H9 (cell line): ENCODE data around the gene CMTM8. TPM values are rescaled to one million over a fixed set of nuclear protein-coding genes. Genes with fewer than 3 reads are reported as not detected.
A peak's percentile ranks its signal among the peaks of the same experiment; 100 is the strongest.

Experiments used
- DNase-seq: peaks from one replicate; pipeline ENCODE4 v3.0.0-alpha.2; 2017
- H2AFZ ChIP-seq: one replicate; pipeline ENCODE4 v1.6.1; 2013; ENCODE audit warnings: mild to moderate bottlenecking, low read length, control low read depth, moderate library complexity
- H2AK5ac ChIP-seq: 2 replicates; pipeline ENCODE4 v1.6.1; 2013; ENCODE audit warnings: low read length, control low read depth, mixed read lengths; ENCODE audit not compliant: insufficient read length
- H2BK120ac ChIP-seq: one replicate; pipeline ENCODE4 v1.6.1; 2013; ENCODE audit warnings: low read depth, mild to moderate bottlenecking, low read length, control low read depth, inconsistent platforms; ENCODE audit not compliant: poor library complexity, severe bottlenecking
- H2BK12ac ChIP-seq: 2 replicates; pipeline ENCODE4 v1.6.1; 2013; ENCODE audit warnings: low read length, control low read depth, mixed read lengths, low read depth; ENCODE audit not compliant: insufficient read length
- H2BK15ac ChIP-seq: 2 replicates; pipeline ENCODE4 v1.6.1; 2013; ENCODE audit warnings: low read depth, low read length, control low read depth
- H2BK20ac ChIP-seq: one replicate; pipeline ENCODE4 v1.6.1; 2013; ENCODE audit warnings: low read depth, mild to moderate bottlenecking, low read length, control low read depth, inconsistent platforms; ENCODE audit not compliant: poor library complexity, severe bottlenecking
- H2BK5ac ChIP-seq: 2 replicates; pipeline ENCODE4 v1.6.1; 2013; ENCODE audit warnings: low read length, control low read depth, mixed read lengths; ENCODE audit not compliant: insufficient read length
- H3K14ac ChIP-seq: 2 replicates; pipeline ENCODE4 v1.6.1; 2013; ENCODE audit warnings: low read length, control low read depth; ENCODE audit not compliant: insufficient read depth
- H3K18ac ChIP-seq: 2 replicates; pipeline ENCODE4 v1.6.1; 2013; ENCODE audit warnings: low read depth, mild to moderate bottlenecking, mixed read lengths, low read length, control low read depth; ENCODE audit not compliant: insufficient read length
- H3K23ac ChIP-seq: 2 replicates; pipeline ENCODE4 v1.6.1; 2013; ENCODE audit warnings: low read length, control low read depth, mixed read lengths, low read depth; ENCODE audit not compliant: insufficient read length
- H3K23me2 ChIP-seq: 2 replicates; pipeline ENCODE4 v1.6.1; 2013; ENCODE audit warnings: low read depth, mild to moderate bottlenecking, mixed read lengths, low read length, control low read depth; ENCODE audit not compliant: insufficient read length, poor library complexity, severe bottlenecking
- H3K27ac ChIP-seq: 2 replicates; pipeline ENCODE4 v1.5.1; 2013; ENCODE audit warnings: low read length, control low read depth, mixed read lengths, low read depth; ENCODE audit not compliant: insufficient read length
- H3K27me3 ChIP-seq: 2 replicates; pipeline ENCODE4 v1.6.1; 2013; ENCODE audit warnings: low read length, control low read depth, inconsistent platforms; ENCODE audit not compliant: insufficient read depth
- H3K4ac ChIP-seq: 2 replicates; pipeline ENCODE4 v1.6.1; 2013; ENCODE audit warnings: low read depth, mild to moderate bottlenecking, control low read depth, inconsistent platforms, low read length, moderate library complexity
- H3K4me1 ChIP-seq: 2 replicates; pipeline ENCODE4 v1.6.1; 2013; ENCODE audit warnings: low read length, control low read depth, inconsistent platforms; ENCODE audit not compliant: insufficient read depth
- H3K4me2 ChIP-seq: 2 replicates; pipeline ENCODE4 v1.6.1; 2013; ENCODE audit warnings: low read length, control low read depth, mixed read lengths; ENCODE audit not compliant: insufficient read length, insufficient read depth
- H3K56ac ChIP-seq: 2 replicates; pipeline ENCODE4 v1.6.1; 2013; ENCODE audit warnings: low read depth, mild to moderate bottlenecking, mixed read lengths, low read length, control low read depth; ENCODE audit not compliant: insufficient read length
- H3K79me1 ChIP-seq: 2 replicates; pipeline ENCODE4 v1.6.1; 2013; ENCODE audit warnings: low read depth, mild to moderate bottlenecking, moderate library complexity, low read length, control low read depth, inconsistent platforms; ENCODE audit not compliant: insufficient read depth, poor library complexity, severe bottlenecking
- H3K79me2 ChIP-seq: 2 replicates; pipeline ENCODE4 v1.6.1; 2013; ENCODE audit warnings: low read length, control low read depth, inconsistent platforms; ENCODE audit not compliant: insufficient read depth
- H3K9ac ChIP-seq: 2 replicates; pipeline ENCODE4 v1.6.1; 2013; ENCODE audit warnings: low read length, control low read depth, mixed read lengths; ENCODE audit not compliant: insufficient read length; ENCODE audit errors: extremely low read depth
- H3K9me3 ChIP-seq: one replicate; pipeline ENCODE4 v1.6.1; 2013; ENCODE audit warnings: low read depth, low read length, inconsistent platforms; ENCODE audit not compliant: control insufficient read depth
- H3T11ph ChIP-seq: one replicate; pipeline ENCODE4 v1.6.1; 2013; ENCODE audit warnings: mild to moderate bottlenecking, low read length, control low read depth, inconsistent platforms
- H4K20me1 ChIP-seq: one replicate; pipeline ENCODE4 v1.6.1; 2013; ENCODE audit not compliant: control insufficient read depth, insufficient read length, insufficient read depth
- H4K5ac ChIP-seq: 2 replicates; pipeline ENCODE4 v1.6.1; 2013; ENCODE audit warnings: low read depth, mild to moderate bottlenecking, mixed read lengths, low read length, control low read depth; ENCODE audit not compliant: insufficient read length
- H4K8ac ChIP-seq: replicated peaks from 2 replicates; pipeline ENCODE4 v1.6.1; 2013; ENCODE audit warnings: low read length, control low read depth, mixed read lengths, low read depth; ENCODE audit not compliant: insufficient read length
- H4K91ac ChIP-seq: 2 replicates; pipeline ENCODE4 v1.6.1; 2013; ENCODE audit warnings: low read depth, mild to moderate bottlenecking, moderate library complexity, mixed read lengths, low read length, control low read depth; ENCODE audit not compliant: insufficient read length
- H3K27ac Mint-ChIP-seq, 3 experiments: 2 replicates in 2 of 3; 3 replicates in 1 of 3; pipeline ENCODE4 v1.8.0; 2020 to 2021; ENCODE audit warnings: mixed read lengths in 3 of 3, mild to moderate bottlenecking in 1 of 3, moderate library complexity in 1 of 3
- H3K27me3 Mint-ChIP-seq: 2 replicates; pipeline ENCODE4 v1.8.0; 2021; ENCODE audit warnings: low read depth, mild to moderate bottlenecking, moderate library complexity, mixed read lengths
- H3K36me3 Mint-ChIP-seq, 3 experiments: 2 replicates in 2 of 3; 3 replicates in 1 of 3; pipeline ENCODE4 v1.8.0; 2020 to 2021; ENCODE audit warnings: low read depth in 3 of 3, mixed read lengths in 3 of 3; ENCODE audit not compliant: insufficient read depth in 1 of 3
- H3K4me1 Mint-ChIP-seq, 2 experiments: 2 replicates each; pipeline ENCODE4 v1.8.0; 2020; ENCODE audit warnings: mixed read lengths in 2 of 2
- H3K4me3 Mint-ChIP-seq, 2 experiments: 2 replicates in 1 of 2; 3 replicates in 1 of 2; pipeline ENCODE4 v1.8.0; 2020 to 2021; ENCODE audit warnings: mild to moderate bottlenecking in 2 of 2, mixed read lengths in 2 of 2, moderate library complexity in 1 of 2
- H3K9me3 Mint-ChIP-seq, 2 experiments: 2 replicates in 1 of 2; 3 replicates in 1 of 2; pipeline ENCODE4 v1.8.0; 2020; ENCODE audit warnings: mild to moderate bottlenecking in 2 of 2, mixed read lengths in 2 of 2, moderate library complexity in 1 of 2
- total RNA-seq: library from RNA; stranded (reverse); gene quantifications from 2 replicates; pipeline ENCODE4 v1.2.1, GENCODE V29; 2021
- TF ChIP-seq, protein P1 (sequence below): fragments of 200-600 bp; sonication (generic); conservative IDR thresholded peaks from 3 replicates; pipeline ENCODE4 v1.8.0; 2021; ENCODE audit warnings: antibody characterized with exemption, mild to moderate bottlenecking

The CMTM8 gene
- total RNA-seq, 1 experiment from 2014 or later = 4.0 TPM

DNA sequence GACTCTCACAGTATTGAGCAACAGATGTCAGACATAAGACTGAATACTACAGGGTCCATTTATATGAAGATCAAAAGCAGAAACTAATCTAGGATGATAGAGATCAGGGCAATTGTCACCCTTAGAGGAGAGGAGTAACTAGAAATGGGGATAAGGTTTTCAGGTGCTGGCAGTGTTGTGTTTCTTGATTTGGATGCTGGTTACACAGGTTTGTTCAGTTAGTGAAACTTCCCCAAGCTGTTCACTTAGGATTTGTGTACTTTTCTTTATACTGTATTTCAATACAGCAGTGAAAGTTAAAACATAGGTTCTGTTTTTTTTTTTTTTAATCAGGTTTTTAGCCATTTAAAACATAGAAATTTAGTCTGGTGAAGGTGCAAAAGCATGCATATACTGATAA, 114.1 kb downstream of the CMTM8 start:
- H2BK15ac ChIP-seq = no peak overlapping the region
- H3K18ac ChIP-seq = no peak overlapping the region
- no peak overlapping the region for H3K14ac ChIP-seq
- no peak overlapping the region for H4K8ac ChIP-seq
- no peak overlapping the region for H3K27ac ChIP-seq
- no peak overlapping the region for H4K91ac ChIP-seq
- Mint-ChIP-seq H3K9me3 (no peaks in the 10 kb centered on the region), H3K4me1 (peaks cover 32% of the 10 kb centered on the region in 2 experiments), H3K4me3 (no peak overlapping the region), H3K27me3 (no peaks in the 10 kb centered on the region), H3K36me3 (no peaks in the 10 kb centered on the region; a peak in 1 of 7 replicates), H3K27ac (peak overlapping the region in 1 of 3 experiments; percentile 4; a peak in 1 of 7 replicates)
- H3K27me3 ChIP-seq = no peaks in the 10 kb centered on the region
- DNase-seq = no peak
- H2BK12ac ChIP-seq = no peak overlapping the region
- no peak overlapping the region for H2AK5ac ChIP-seq
- no peak overlapping the region for H2AFZ ChIP-seq
- no peak overlapping the region for H3K23ac ChIP-seq
- H3K56ac ChIP-seq = no peak overlapping the region
- H3K4ac ChIP-seq = no peak overlapping the region
- H3K4me1 ChIP-seq = peaks cover 8% of the 10 kb centered on the region
- H3T11ph ChIP-seq = no peak overlapping the region
- no peaks in the 10 kb centered on the region for H3K79me2 ChIP-seq
- H3K9me3 ChIP-seq = no peaks in the 10 kb centered on the region
- H4K5ac ChIP-seq = no peak overlapping the region
- H3K79me1 ChIP-seq = no peaks in the 10 kb centered on the region
- no peak overlapping the region for H2BK5ac ChIP-seq
- no peak overlapping the region for H3K9ac ChIP-seq
- no peak overlapping the region for H3K4me2 ChIP-seq
- H2BK20ac ChIP-seq = no peak overlapping the region
- TF ChIP-seq, protein P1, sequence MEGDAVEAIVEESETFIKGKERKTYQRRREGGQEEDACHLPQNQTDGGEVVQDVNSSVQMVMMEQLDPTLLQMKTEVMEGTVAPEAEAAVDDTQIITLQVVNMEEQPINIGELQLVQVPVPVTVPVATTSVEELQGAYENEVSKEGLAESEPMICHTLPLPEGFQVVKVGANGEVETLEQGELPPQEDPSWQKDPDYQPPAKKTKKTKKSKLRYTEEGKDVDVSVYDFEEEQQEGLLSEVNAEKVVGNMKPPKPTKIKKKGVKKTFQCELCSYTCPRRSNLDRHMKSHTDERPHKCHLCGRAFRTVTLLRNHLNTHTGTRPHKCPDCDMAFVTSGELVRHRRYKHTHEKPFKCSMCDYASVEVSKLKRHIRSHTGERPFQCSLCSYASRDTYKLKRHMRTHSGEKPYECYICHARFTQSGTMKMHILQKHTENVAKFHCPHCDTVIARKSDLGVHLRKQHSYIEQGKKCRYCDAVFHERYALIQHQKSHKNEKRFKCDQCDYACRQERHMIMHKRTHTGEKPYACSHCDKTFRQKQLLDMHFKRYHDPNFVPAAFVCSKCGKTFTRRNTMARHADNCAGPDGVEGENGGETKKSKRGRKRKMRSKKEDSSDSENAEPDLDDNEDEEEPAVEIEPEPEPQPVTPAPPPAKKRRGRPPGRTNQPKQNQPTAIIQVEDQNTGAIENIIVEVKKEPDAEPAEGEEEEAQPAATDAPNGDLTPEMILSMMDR = no peak
- no peaks in the 10 kb centered on the region for H3K23me2 ChIP-seq
- no peaks in the 10 kb centered on the region for H4K20me1 ChIP-seq
- H2BK120ac ChIP-seq = no peak overlapping the region
